ENCODE measurements around the gene SHROOM1. TPM values are rescaled to one million over a fixed set of nuclear protein-coding genes. Genes with fewer than 3 reads are reported as not detected.

The SHROOM1 gene
- total RNA-seq, 2 experiments from 2014 or later: 2.0 to 2.1 TPM

DNA sequence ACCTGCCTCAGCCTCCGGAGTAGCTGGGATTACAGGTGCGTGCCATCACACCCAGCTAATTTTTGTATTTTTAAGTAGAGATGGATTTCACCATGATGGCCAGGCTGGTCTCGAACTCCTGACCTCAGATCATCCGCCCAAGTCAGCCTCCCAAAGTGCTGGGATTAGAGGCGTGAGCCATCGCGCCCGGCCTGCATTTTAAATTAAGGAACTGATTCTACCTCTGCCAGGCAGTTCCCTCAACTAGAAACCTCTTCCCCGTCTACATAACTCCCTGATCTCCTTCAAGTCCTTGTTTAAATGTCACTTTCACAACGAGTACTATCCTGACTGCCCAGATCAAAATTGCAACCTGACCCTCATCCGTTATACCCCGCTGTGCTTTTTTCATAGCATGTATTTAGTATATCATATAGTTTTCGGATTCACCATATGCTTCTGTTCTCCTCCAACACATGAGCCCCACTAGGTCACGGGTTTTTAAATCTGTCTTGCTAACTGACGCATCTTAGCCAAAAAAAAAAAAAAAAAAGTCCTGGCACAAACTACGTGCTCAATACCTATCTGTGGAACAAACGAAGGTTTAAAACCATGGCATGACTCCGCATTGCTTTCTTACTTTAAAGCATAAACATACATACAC lies 18.2 kb downstream of the SHROOM1 start:
- peak overlapping the region; percentile 64 for H3K4me3 Mint-ChIP-seq
- peaks cover 7% of the 10 kb centered on the region for H3K4me1 Mint-ChIP-seq (ENCODE audit: low read depth)
- intact Hi-C loops (cut with micrococcal nuclease): no loop called here
- POLR2A ChIA-PET: interaction anchor here (2.1 kb wide), 1 partner anchor 13 kb away, joined by 9 read pairs; no protein-coding TSS in a partner anchor
- CTCF ChIA-PET: interaction anchor here (1.6 kb wide), 2 partner anchors 9 to 65 kb away, joined by 5 to 13 read pairs; partner anchors contain the start of gene CCNI2
- no peak for ATAC-seq
- no peak for DNase-seq
- H3K27ac Mint-ChIP-seq: no peak overlapping the region
- TF ChIP-seq, protein P1, sequence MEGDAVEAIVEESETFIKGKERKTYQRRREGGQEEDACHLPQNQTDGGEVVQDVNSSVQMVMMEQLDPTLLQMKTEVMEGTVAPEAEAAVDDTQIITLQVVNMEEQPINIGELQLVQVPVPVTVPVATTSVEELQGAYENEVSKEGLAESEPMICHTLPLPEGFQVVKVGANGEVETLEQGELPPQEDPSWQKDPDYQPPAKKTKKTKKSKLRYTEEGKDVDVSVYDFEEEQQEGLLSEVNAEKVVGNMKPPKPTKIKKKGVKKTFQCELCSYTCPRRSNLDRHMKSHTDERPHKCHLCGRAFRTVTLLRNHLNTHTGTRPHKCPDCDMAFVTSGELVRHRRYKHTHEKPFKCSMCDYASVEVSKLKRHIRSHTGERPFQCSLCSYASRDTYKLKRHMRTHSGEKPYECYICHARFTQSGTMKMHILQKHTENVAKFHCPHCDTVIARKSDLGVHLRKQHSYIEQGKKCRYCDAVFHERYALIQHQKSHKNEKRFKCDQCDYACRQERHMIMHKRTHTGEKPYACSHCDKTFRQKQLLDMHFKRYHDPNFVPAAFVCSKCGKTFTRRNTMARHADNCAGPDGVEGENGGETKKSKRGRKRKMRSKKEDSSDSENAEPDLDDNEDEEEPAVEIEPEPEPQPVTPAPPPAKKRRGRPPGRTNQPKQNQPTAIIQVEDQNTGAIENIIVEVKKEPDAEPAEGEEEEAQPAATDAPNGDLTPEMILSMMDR (IDR thresholded peaks at IDR 0.05): no peak
- no peaks in the 10 kb centered on the region for H3K36me3 Mint-ChIP-seq (ENCODE audit: low read depth)
- no peaks in the 10 kb centered on the region for H3K9me3 Mint-ChIP-seq
- H3K27me3 Mint-ChIP-seq: peaks cover 50% of the 10 kb centered on the region

DNA sequence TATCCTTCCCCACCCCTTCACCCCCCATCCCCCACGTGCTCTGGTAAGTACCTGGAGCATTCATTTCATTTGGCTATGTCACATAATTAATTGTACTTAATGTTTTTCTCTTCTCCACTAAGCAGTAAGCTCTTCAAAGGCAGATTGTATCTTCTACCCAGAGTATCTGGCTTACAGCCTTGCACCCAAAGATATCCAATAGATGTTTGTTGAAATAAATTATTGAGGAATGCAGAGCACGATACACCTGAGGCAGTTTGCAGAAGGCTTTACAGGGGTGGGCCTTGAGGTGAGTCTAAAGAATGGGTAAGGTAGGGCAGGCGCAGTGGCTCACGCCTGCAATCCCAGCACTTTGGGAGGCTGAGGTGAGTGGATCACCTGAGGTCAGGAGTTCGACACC lies 19.8 kb downstream of the SHROOM1 start:
- no peak for ATAC-seq
- intact Hi-C loops (cut with micrococcal nuclease): no loop called here

DNA sequence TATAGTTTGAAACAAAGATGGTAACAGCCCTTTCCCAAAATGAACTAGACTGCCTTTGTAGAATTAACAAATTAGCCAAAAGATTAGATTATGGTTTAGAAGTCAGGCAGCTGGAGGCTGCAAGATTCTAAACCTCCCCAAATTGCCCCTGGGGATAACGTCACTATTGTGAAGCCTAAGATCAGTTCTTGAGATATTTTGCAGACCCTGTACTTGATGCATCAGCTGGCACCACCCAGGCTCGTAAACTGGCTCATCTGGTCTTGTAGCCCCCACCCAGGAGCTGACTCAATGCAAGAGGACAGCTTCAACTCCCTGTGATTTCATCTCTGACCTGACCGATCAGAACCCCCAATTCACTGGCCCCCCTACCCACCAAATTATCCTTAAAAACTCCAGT lies 21.6 kb downstream of the SHROOM1 start:
- H3K27ac Mint-ChIP-seq: no peak overlapping the region
- ATAC-seq: no peak
- H3K9me3 Mint-ChIP-seq: no peaks in the 10 kb centered on the region
- POLR2A ChIA-PET: interaction anchor here (0.7 kb wide), 1 partner anchor 8 kb away, joined by 3 read pairs; no protein-coding TSS in a partner anchor
- CTCF ChIA-PET: interaction anchor here (1.1 to 5.3 kb wide), 6 partner anchors 11 to 299 kb away, joined by 3 to 51 read pairs (median 3); partner anchors contain the start of gene SHROOM1
- H3K4me1 Mint-ChIP-seq (ENCODE audit: low read depth): peaks cover 7% of the 10 kb centered on the region
- TF ChIP-seq, protein P1 (IDR thresholded peaks at IDR 0.05): no peak
- H3K27me3 Mint-ChIP-seq: peaks cover 63% of the 10 kb centered on the region
- H3K36me3 Mint-ChIP-seq (ENCODE audit: low read depth): no peaks in the 10 kb centered on the region
- H3K4me3 Mint-ChIP-seq: no peak overlapping the region
- intact Hi-C loops (cut with micrococcal nuclease): no loop called here
- DNase-seq: no peak

More for the DNA sequence above, 19.8 kb downstream of the SHROOM1 start:
- CTCF ChIA-PET: interaction anchor here (1.2 to 5.3 kb wide), 5 partner anchors 9 to 425 kb away, joined by 3 to 51 read pairs (median 5); partner anchors contain the start of gene CCNI2
- peaks cover 7% of the 10 kb centered on the region for H3K4me1 Mint-ChIP-seq (ENCODE audit: low read depth)
- H3K4me3 Mint-ChIP-seq: no peak overlapping the region
- H3K36me3 Mint-ChIP-seq (ENCODE audit: low read depth): no peaks in the 10 kb centered on the region
- H3K9me3 Mint-ChIP-seq: no peaks in the 10 kb centered on the region
- no peak for DNase-seq
- TF ChIP-seq, protein P1 (IDR thresholded peaks at IDR 0.05): no peak
- no peak overlapping the region for H3K27ac Mint-ChIP-seq
- peaks cover 54% of the 10 kb centered on the region for H3K27me3 Mint-ChIP-seq
- POLR2A ChIA-PET: interaction anchor here (1.1 kb wide), 1 partner anchor 63 kb away, joined by 3 read pairs; the partner anchor contains the start of gene CCNI2

DNA sequence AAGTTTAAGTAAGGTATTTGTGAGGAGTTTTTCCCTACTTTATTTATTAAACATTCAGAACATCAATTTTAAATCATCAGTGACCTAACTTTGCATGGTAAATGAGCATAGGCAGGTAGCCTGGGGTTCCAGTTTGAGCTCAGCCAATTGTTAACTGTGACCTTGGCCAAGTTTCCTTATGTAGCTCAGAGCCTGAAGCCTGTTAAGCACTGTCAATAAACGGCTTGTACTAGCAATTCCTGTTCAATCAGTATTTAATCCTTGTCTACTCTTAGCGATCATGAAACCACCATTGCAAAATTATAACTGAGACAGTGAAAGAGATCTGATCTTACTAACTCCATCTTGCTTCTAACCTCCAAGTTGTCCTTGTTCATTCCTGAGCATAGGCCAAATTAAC lies 22.0 kb downstream of the SHROOM1 start:
- no peak overlapping the region for H3K27ac Mint-ChIP-seq
- H3K4me3 Mint-ChIP-seq: no peak overlapping the region
- intact Hi-C loops (cut with micrococcal nuclease): no loop called here
- no peaks in the 10 kb centered on the region for H3K9me3 Mint-ChIP-seq
- TF ChIP-seq, protein P1 (IDR thresholded peaks at IDR 0.05): no peak
- H3K27me3 Mint-ChIP-seq: peaks cover 67% of the 10 kb centered on the region
- ChIA-PET POLR2A (no interaction called here), CTCF (interaction anchor here (1.1 to 5.3 kb wide), 5 partner anchors 11 to 299 kb away, joined by 3 to 51 read pairs (median 4); no protein-coding TSS in a partner anchor)
- ATAC-seq (no peak), DNase-seq (no peak)
- peaks cover 7% of the 10 kb centered on the region for H3K4me1 Mint-ChIP-seq (ENCODE audit: low read depth)
- no peaks in the 10 kb centered on the region for H3K36me3 Mint-ChIP-seq (ENCODE audit: low read depth)

Measured in activated CD8-positive, alpha-beta T cell treated with anti-CD3 and anti-CD28 coated beads for 36 hours (primary cell).